GM18861 (cell line): Measurements from ENCODE around the gene NRG3.

Source experiments
- ATAC-seq: cut with Tn5 transposase; IDR thresholded peaks from one replicate; pipeline ENCODE4 v1.9.1; 2021; ENCODE audit not compliant: unreplicated experiment

Gene NRG3

DNA sequence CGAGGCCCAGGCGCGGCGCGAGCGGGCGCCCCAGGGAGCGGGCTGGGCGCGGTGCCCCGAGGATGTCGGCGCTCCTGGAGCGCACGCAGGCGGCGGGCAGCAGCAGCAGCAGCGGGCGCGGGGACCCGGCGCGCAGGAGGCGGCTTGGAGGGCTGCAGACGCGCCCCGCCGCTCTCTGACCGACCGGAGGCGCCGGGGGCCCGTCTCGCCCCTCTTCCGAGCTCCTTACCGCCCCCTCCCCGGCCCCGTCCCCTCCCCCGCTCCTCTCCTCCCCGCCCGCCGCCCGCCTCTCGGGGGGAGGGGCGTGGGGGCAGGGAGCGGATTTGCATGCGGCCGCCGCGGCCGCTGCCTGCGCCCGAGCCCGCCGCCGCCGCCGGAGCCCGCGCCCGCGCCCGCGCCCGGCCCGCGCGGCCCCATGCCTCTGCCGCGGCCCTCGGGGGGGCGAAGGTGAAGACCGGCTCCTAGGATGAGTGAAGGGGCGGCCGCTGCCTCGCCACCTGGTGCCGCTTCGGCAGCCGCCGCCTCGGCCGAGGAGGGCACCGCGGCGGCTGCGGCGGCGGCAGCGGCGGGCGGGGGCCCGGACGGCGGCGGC, at the start of gene NRG3:
Gene NRG3 (plus strand): TSS at position 320 of the 592 bp plus-strand sequence.
- ATAC-seq: no peak

DNA sequence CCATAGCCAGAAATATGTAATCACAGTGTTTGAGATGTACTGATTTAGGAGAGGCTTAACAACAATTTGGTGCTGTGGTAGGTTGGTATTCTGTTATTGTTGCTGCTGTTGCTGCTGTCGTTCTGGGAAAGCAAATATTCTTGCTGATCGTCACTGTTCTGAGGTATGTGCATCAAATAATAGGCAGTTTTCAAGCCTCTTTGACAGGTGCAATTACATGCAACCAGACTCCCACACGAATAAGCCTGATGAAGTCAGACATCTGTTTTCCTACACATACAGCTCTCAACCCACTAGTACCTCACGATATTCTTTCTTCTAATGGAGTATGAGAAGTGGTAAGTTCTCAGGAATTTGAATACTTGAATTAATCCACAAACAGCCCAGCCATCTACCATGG, 46.7 kb upstream of the NRG3 start:
- ATAC-seq: no peak

DNA sequence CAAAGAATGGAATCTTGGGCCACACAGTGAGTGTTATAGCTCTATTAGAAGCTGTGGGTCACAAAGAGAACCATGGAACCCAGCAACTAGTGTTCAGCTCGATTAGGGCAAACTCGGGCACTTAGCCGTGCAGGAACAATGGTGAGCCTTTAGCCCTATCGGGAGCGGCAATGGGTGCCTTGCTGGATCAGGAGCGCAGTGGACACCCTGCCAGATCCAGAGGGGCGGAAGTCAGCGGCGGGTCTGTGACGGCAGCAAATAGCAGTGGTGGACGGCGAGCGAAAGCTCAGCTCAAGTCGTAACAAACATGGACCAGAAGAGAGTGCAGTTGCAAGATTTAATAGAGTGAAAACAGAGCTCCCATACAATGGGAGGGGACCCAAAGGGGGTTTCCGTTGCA, 43.9 kb upstream of the NRG3 start:
- no peak for ATAC-seq

DNA sequence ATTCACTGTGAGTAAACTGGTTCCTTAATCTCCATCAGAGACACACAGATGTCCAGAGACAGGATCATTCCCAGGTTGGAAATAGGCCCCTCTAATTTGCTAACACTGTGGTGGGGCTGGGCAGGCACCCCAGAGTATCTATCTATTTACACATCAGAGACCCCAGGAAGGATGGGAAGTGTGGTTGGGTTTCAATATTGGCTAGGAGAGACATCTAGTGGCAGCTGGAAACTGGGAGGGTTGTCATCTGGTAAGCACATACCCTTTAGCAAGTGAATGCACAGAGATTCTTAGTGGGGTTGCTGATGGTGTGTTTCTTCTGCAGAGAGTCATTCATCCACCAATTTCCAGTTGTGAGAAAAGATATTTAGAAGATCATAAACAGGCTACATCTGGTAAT, 36.0 kb upstream of the NRG3 start:
- ATAC-seq: no peak

DNA sequence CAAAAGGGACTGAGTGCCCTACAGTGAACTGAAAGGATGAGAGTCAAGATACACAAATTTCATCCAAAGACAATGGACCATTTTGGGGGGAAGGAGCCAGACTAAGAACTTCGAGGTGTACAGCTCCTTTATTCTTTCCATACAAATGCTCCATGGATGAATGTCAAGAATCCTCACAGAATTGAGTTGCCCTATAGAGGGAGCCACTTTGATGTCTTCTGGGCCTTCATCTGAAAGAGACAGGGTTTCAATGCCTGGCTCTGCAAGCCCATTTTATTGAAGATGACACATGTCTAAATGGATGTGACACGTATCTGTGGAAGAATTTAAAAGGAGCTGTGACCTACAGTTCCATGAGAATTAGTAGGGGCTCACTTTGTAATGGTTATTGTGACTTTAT, 32.0 kb upstream of the NRG3 start:
- no peak for ATAC-seq

DNA sequence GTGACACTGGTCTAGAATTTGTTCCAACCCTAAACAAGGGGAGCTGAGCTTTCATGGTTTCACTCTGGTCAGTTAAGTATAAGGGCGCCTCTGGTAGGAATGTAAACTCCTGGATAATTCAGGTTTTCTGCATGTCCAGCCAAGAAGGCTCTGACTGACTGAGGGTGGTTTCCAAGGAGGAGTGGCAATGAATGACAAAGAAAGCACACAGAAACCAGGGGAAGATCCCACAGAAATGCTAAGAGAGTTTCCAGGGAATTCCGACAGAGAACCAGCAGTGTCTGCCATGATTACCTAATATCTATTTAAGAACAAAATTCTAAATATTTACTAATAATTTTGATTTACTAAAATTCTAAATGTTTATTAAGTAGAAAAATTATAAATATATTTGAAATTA, 27.3 kb upstream of the NRG3 start:
- ATAC-seq: no peak

DNA sequence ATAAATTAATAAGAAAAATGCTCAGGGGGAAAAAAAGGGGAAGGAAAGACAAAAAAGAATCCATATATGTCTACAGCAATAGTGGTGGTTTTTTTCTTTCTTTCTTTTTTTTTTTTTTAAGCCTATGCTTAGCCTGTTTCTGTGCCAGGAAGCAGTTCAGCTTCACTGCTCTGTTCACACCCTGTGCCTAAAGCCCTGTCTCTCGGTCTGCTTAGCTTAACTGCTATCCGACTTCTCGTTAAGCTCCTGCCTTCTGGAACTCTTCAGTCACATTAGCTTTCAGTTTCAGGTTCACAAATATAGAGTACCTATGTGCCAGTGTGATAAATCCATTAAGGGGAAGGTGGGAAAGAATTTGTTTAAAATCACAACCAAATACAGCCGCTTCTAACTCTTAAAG, 26.5 kb upstream of the NRG3 start:
- no peak for ATAC-seq

DNA sequence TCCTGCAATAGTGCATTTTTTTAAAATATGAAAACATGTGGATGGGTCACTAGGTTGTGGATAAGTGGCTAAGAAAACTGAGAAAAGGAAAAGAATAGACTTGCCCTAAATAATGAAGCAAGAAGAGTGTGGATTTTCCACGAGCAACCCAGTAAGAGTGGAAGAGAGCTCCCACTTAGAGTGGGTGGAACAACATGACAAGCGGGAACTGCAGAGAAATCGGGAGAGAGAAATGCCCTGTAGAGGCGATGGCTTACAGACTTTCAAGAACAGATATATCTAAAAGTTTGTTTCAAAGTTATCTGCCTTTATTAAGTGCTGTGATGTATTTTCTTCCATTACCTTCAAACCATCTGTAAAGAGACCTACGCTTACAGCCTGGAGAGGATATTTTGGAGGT, 26.1 kb upstream of the NRG3 start:
- ATAC-seq: no peak

DNA sequence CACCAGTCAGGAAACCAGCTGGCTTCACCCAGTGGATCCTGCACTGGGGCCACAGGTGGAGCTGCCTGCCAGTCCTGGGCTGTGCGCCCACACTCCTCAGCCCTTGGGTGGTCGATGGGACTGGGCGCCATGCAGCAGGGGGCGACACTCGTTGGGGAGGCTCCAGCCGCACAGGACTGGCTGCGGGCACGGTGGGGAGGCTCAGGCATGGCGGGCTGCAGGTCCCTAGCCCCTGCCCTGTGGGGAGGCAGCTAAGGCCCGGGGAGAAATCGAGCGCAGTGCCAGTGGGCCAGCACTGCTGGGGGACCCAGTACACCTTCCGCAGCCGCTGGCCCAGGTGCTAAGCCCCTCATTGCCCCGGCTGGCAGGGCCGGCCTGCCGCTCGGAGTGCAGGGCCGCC, 12.4 kb upstream of the NRG3 start:
- ATAC-seq: no peak

DNA sequence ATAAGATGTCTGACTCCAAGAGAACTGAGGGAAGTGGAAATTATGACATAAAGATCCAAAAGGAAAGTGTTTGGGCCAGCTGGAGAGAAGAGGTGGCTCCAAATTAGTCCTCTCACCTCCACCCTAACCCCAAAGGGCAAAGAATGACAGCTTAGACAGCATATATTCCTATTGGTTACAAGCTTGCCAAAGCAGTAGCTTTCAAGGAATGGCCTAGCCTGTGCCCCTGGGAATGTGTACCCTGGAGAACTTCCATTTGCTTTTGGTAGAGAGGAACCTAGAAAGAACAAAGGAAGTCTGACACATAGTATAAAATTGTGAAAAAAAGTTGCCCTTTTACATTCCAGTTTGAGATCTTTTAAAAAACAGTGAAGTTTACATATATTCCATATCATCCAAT, 11.2 kb upstream of the NRG3 start:
- no peak for ATAC-seq

DNA sequence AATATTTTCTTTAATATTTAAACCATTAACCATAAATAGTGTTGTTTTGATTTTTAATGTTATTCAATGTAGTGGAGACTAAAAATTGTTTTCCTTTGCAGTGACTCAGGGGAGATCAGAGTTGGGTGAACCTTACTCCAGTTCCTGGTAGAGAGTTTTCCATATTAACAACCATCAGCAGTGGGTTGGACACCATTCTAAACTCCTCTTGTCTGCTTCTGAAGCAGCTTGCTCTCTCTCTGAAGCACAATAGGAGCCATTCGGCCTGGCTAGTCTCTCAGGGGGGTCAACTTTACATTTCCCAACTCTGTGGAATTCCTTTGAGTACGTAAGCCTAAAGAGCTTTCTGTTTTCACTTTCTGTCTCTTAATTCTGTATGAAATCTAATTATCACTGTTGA, 9.4 kb upstream of the NRG3 start:
- no peak for ATAC-seq

DNA sequence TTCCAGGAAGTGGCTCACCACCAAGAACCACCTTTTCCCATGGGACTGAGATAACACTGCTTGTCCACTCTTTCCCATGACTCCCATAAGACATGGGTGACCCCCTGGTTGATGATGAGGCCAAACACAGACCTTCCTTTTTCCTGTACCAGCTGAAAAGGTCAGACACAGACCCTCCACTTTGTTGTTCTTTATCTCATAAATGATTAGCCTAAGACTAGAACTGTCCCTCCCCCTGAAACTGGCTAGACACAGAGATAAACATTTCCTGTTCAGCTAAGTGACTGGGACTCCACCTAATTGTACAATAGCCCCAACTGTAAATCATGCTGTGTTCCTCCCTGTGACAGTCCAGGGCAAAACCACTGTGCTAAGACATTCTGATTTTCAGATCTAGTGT, 8.2 kb upstream of the NRG3 start:
- peak; percentile 99 for ATAC-seq

DNA sequence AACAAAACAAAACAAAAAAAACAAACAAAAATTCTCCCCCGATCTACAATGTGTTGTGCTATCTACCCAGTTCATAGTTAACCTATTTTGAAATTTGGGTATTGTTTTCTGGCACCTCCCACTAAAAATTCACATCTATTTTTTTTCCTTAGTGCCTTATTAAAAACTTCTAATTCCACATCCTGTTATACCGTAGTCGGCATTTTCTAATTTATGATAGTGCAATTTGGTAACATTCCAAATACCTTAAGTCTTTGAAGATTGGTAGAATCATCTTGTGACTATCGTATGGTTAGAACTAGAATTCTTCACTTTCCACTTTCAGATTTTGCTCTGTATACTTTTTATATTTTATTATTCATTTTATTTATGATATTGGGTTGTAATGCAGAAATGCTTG, 4.5 kb upstream of the NRG3 start:
- ATAC-seq: no peak

DNA sequence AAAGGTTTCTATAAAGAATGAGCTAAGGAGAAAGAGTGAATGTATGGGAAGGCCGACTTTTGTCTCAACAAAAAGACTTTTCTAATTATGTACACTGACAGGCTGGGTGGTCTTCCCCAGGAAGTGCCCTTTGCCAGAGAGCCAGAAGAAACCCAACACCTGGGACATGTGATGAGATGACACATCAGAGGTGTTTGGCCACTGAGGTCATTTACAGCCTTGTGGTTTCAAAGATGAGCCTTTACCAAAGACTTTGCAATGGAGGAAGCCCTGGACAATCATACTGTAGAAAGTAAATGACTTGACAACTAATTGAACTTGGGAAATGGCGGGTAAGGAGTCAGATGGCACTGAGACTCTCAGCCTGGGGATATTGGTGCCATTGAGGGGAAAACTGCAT, 3.4 kb upstream of the NRG3 start:
- ATAC-seq: no peak

DNA sequence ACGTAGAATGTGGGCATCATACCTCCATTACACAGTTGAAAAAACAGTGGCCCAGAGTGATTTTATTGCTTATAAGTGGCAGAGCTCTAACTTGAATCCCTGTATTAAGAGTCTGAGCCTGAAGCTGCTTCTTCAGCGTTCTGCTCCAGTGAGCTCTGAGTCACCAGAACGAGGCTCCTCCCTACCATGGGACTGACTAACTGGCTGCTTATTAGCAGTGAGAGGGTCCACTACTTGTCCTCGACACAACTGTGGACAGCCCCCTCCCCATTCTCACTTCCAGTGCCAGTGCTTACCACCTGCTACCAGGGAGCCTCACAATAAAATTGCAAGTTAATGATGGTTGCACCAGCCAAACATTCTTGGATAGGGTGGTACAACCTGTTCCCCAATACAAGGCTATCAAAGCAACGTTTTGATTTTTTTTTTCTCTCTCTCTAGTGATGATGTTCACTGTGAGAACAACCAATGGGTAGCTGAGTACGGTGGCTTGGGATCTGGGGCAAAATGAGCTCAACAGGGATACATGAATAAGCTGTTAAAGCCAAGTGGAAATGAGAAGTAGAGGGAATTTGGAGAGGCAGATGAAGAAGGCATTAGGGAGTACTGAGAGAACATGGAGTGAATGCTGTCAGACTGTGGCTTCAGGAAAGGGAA, 2.7 kb upstream of the NRG3 start:
- no peak for ATAC-seq

DNA sequence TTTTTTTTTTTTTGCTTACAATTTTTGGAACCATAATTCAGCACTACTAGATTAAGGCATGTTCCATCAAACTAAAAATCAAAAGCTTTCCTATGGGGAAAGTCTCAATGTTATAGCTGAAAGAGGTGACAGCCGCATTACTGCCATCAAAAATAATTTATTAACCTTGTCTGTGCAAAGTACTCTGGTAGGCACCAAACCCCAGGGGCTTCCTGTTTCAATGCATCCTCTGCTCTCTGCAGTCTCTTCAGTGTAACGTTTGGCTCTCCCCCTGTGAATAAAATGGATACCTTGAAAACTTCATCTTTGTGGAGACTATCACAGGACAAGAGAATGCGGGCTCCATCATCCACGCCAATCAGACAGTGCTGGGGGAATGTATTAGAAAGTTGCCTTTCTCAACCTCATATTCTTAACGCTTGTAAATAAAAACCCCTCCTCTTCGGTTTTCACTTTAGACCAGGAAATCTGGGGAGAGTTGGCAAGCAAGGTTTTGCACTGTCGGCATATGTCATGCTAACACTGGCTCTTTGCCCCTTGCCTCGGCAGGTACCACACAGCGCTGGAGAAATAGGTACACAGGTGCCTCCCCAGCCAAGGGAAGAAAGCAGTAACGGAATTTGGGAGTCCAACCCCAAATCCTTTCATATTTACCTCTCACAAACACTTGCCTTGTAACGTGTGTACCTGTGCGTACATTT, 1.6 kb upstream of the NRG3 start:
- ATAC-seq: peak; percentile 48

DNA sequence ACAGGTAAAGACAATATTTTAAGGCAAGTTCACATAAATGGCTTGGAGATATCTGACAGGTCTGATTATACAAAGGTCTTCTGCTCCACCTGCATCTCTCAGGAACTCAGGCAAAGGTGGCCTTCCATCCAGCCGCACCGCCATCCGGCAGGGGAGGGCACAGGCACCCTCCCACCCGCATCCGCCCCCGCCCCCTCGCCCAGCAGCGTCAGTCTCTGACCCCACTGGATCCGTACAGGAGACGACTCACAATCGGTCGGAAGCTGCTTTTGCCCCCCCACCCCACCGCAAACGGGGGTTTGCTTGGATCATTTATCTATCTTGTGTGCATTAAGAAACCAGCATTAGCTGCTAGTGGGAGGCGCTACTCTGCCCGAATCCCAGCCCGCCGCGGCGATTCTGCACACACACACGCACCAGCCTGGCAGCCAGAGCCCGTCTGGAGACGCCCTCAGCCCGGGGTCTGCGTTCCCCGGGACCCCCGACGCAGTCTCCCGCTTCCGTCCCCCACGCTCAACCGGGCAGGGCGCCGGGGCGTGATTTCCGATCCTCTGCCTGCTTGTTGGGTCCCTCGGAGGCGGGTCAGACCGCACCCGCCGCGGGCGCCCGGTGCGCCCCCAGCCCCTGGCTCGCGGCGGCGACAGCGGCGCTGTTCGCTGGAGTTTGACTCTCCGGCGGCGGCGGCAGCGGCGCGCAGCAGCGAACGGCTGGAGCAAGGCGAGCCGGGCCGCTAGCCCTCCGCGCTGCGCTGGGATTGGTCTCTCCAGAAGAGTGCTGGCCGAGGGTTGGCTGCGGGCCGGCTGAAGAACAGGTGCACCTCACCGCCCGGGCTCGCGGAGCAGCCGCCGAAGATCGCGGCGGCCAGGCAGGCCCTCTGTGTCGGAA, 820 bp upstream of the NRG3 start:
- ATAC-seq: no peak

DNA sequence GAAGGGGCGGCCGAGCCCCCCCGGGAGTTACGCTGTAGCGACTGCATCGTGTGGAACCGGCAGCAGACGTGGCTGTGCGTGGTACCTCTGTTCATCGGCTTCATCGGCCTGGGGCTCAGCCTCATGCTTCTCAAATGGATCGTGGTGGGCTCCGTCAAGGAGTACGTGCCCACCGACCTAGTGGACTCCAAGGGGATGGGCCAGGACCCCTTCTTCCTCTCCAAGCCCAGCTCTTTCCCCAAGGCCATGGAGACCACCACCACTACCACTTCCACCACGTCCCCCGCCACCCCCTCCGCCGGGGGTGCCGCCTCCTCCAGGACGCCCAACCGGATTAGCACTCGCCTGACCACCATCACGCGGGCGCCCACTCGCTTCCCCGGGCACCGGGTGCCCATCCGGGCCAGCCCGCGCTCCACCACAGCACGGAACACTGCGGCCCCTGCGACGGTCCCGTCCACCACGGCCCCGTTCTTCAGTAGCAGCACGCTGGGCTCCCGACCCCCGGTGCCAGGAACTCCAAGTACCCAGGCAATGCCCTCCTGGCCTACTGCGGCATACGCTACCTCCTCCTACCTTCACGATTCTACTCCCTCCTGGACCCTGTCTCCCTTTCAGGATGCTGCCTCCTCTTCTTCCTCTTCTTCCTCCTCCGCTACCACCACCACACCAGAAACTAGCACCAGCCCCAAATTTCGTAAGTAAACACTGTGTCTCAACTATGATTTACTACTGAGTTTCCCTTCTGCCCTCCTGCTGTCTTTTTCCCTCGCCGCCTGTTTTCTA, 666 bp downstream of the NRG3 start:
- ATAC-seq: no peak

DNA sequence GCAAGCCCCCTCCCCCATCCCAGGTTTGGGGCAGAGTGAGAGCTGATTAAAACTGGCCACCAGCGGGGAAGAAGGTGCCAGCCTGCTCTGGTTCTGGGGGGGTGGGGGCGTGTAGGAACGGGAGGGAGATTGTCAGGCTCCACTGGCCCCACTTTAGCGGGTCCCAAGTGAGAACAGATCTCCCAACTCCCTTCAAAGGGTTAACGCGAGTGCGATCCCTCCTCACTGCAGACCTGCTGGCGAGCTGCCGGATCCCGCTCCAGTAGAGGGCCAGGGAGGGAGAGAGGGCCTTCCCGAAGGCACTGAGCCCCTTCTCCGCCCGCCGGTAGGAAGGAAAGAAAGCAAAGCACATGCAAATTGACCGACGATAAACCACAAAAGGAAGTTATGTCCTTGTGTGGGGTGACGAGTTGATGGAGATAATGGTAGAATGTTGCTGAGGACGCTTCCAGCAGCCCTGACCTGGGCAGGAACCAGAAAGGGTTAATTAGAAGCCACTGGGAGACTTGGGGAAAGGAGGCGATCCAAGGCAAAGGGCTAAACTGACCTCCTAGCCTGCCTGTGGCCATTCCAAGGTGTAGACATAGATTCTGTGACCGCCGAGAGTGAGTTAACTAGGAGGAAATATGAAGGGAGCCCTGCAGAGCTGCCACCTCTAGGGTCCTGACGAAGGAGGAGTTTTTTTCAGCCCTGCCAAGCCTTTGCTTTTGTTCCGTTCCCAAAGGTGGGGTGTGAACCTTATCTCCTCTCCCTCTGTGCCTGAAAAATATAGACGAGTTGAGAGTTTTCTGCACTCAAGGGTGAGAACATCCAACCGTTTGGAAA, 1.5 kb downstream of the NRG3 start:
- ATAC-seq: no peak

DNA sequence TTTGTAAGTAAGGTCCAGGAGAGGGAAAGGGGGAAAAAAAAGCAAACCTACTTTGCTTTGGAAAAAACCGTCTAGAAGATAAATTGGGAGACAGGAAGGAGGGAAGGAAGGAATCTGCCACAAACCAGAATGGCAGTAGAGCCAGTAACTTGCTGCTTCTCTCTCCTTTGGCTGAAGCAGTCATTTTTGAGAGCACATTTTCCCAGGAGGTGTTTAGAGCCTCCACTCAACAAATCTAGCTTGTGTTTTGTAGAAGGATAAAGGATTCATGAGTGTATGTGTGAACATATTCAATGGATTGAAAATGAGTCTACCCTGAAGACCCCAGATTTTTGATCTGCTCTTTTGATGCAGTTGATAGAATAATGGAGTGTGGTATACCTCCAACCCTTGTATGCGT, 2.6 kb downstream of the NRG3 start:
- ATAC-seq: no peak
